Natural killer cell (primary cell): Measurements from ENCODE around the gene SMPDL3A. TPM values are rescaled to one million over a fixed set of nuclear protein-coding genes. Genes with fewer than 3 reads are reported as not detected.
A peak's percentile ranks its signal among the peaks of the same experiment; 100 is the strongest.

Experiments
- ATAC-seq, 3 donors: fragments of 150-1000 bp in 2 of 3; fragments of 200-7000 bp in 1 of 3; cut with Tn5 transposase; 1 replicate in 1 of 3; 2 replicates in 2 of 3; pipeline ENCODE4 v1.10.0; 2021; ENCODE audit warnings: mild to moderate bottlenecking in 2 of 3, moderate library complexity in 2 of 3
- DNase-seq, 2 donors: peaks; one replicate each; pipeline versions ENCODE4 v3.0.0 to v3.0.0-alpha.2; 2013 to 2021; ENCODE audit warnings: mixed read lengths in 1 of 2
- H3K27ac ChIP-seq: one replicate; pipeline ENCODE4 v1.5.1; 2013; ENCODE audit warnings: mild to moderate bottlenecking, low read length
- H3K27me3 ChIP-seq: one replicate; pipeline ENCODE4 v1.6.1; 2013; ENCODE audit warnings: low read length; ENCODE audit not compliant: control insufficient read depth, insufficient read depth
- H3K36me3 ChIP-seq: one replicate; pipeline ENCODE4 v1.6.1; 2013; ENCODE audit warnings: low read length; ENCODE audit not compliant: control insufficient read depth, insufficient read depth
- H3K4me1 ChIP-seq: one replicate; pipeline ENCODE4 v1.6.1; 2013; ENCODE audit warnings: low read length; ENCODE audit not compliant: control insufficient read depth, insufficient read depth
- H3K4me3 ChIP-seq: one replicate; pipeline ENCODE4 v1.5.1; 2013; ENCODE audit warnings: low read length
- H3K9me3 ChIP-seq: one replicate; pipeline ENCODE4 v1.6.1; 2013; ENCODE audit warnings: low read length; ENCODE audit not compliant: control insufficient read depth, insufficient read depth
- H3K27ac Mint-ChIP-seq, 2 donors: one replicate each; pipeline ENCODE4 v1.8.0; 2022; ENCODE audit warnings: mild to moderate bottlenecking in 2 of 2, mixed read lengths in 2 of 2, moderate library complexity in 1 of 2
- H3K27me3 Mint-ChIP-seq, 2 donors: one replicate each; pipeline ENCODE4 v1.8.0; 2022; ENCODE audit warnings: low read depth in 2 of 2, mixed read lengths in 2 of 2
- H3K36me3 Mint-ChIP-seq: one replicate; pipeline ENCODE4 v1.8.0; 2022; ENCODE audit warnings: mixed read lengths
- H3K4me1 Mint-ChIP-seq, 2 donors: one replicate each; pipeline ENCODE4 v1.8.0; 2022; ENCODE audit warnings: mixed read lengths in 2 of 2
- H3K4me3 Mint-ChIP-seq: one replicate; pipeline ENCODE4 v1.8.0; 2022; ENCODE audit warnings: mild to moderate bottlenecking, moderate library complexity, mixed read lengths
- H3K9me3 Mint-ChIP-seq, 2 donors: one replicate each; pipeline ENCODE4 v1.8.0; 2022; ENCODE audit warnings: mixed read lengths in 2 of 2
- CTCF ChIP-seq: fragments of 200-600 bp; IDR thresholded peaks from one replicate; pipeline ENCODE4 v1.8.0; 2022; ENCODE audit warnings: antibody characterized with exemption
- WGBS: methylation state at CpG from one replicate; pipeline ENCODE4 v1.1.7; 2013; ENCODE audit warnings: missing lambda C conversion rate; ENCODE audit not compliant: insufficient coverage; 5-methylcytosine and 5-hydroxymethylcytosine counted together
- intact Hi-C: fragments of 100-400 bp; cut with micrococcal nuclease; formaldehyde crosslinking; loops from one replicate; pipeline ENCODE4 v1.14.2; 2022
- total RNA-seq, 4 donors: library from RNA; stranded (reverse); fragments of 120-200 nt in 1 of 4; gene quantifications; one replicate each; pipeline versions ENCODE4 v1.2.3 to v1.2.4, GENCODE V29; 2013 to 2022

SMPDL3A gene
- total RNA-seq, 3 donors from 2014 or later (not counting 1 experiment from before 2014, with no cell fraction given), result 1.1 to 4.3 (median 3.9) TPM

DNA sequence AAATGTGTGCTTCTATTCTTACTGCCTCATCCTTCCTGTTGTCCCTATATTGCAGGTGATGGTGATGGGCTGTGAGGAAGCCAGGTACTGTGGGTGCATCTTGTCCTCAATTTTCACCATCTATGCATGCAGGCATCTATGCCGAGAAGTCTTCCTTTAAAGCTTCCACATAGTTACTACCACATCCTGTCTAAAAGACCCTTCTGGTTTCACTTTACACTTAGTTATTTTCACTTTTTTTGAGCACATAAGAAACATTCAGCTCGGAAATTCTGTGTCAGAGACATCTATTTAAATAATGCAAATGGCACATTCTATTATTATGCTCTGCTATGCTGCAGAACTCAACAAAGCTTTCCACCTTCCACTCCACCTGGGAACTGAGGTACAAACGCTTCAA lies 37.7 kb upstream of the SMPDL3A start:
- intact Hi-C loops, result no loop called here

DNA sequence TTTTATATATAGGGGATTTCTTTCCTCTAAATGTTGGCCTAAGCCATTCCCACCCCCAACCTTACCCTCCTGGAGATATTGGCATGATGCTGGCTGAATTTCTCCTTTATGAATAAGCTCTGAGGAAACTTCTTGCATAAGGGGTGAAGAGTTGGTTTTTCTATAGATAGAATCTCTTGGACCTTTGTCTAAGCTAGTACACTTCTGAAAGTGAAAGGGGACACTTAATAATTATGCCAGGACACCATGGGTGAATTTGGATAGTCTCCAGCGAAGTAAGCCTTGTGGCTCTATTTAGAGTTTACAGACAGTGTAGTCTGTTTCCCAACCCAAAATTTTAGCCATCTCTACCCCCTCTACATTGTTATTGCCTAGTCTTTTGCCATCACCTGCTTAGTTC lies 36.6 kb upstream of the SMPDL3A start:
- Histone ChIP-seq H3K4me3 (no peak overlapping the region), H3K9me3 (no peaks in the 10 kb centered on the region), H3K36me3 (no peaks in the 10 kb centered on the region), H3K27ac (no peak overlapping the region), H3K4me1 (peaks cover 5% of the 10 kb centered on the region), H3K27me3 (no peaks in the 10 kb centered on the region)
- no peaks in the 10 kb centered on the region for H3K9me3 Mint-ChIP-seq
- WGBS, result 100% methylated on average over 1 of the region's 1 CpG
- intact Hi-C loops, result no loop called here
- DNase-seq (no peak), ATAC-seq (no peak)
- H3K27ac Mint-ChIP-seq, result peak overlapping the region in 1 of 2 donors; percentile 82
- no peak for TF ChIP-seq CTCF
- no peaks in the 10 kb centered on the region for H3K36me3 Mint-ChIP-seq
- H3K27me3 Mint-ChIP-seq, result peaks cover 6 to 7% of the 10 kb centered on the region in 2 donors
- no peak overlapping the region for H3K4me3 Mint-ChIP-seq
- peaks cover 25 to 30% of the 10 kb centered on the region in 2 donors for H3K4me1 Mint-ChIP-seq

More for the DNA sequence above, 37.7 kb upstream of the SMPDL3A start:
- Histone ChIP-seq H3K36me3 (no peaks in the 10 kb centered on the region), H3K27ac (peak overlapping the region; percentile 56), H3K27me3 (no peaks in the 10 kb centered on the region), H3K4me3 (no peak overlapping the region), H3K9me3 (no peaks in the 10 kb centered on the region), H3K4me1 (peaks cover 5% of the 10 kb centered on the region)
- no peaks in the 10 kb centered on the region for H3K9me3 Mint-ChIP-seq
- 15% methylated on average over 3 of the region's 3 CpGs for WGBS
- peak; percentile 69 to 86 (median 80) for ATAC-seq
- H3K27me3 Mint-ChIP-seq, result peaks cover 0 to 1% of the 10 kb centered on the region in 2 donors
- no peak for TF ChIP-seq CTCF
- peak overlapping the region; percentile 71 for H3K4me3 Mint-ChIP-seq
- peaks cover 30 to 34% of the 10 kb centered on the region in 2 donors for H3K4me1 Mint-ChIP-seq
- DNase-seq, result peak in 1 of 2 donors; percentile 25
- peak overlapping the region; percentile 77 to 82 for H3K27ac Mint-ChIP-seq
- no peaks in the 10 kb centered on the region for H3K36me3 Mint-ChIP-seq

DNA sequence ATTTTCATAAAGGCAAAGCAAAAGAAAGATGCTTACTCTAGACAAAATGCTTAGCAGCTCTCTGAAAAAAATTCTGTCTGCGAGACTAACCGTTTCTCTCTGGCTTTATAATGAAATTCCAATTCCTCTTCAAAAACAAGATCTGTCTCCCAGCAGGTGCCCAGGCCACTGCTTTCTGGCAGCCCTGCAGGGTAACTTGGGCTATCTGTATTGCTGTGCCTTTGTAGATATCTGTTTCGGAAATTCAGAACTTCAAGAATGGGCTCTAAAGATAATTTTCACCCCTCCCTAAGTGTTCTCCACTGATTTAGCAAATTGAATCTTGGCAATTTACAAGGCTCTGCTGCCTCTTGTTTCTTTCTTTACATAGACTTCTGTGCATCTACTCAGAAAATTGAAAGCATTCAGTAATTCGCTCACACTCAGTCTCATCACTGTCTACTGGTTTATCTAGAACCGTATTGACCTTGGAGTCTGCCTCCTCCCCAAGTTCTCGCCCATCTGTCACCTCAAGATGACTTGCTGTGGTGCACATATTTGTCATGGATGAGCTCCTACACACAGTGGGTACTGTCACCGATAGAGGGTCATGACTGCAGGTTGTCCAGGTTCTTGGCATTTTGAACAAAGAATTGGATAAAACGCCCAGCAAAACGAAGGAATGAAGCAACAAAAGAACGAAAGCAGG lies 35.9 kb upstream of the SMPDL3A start:
- no peak for ATAC-seq
- no peaks in the 10 kb centered on the region for H3K27me3 ChIP-seq
- H3K4me3 ChIP-seq, result no peak overlapping the region
- Mint-ChIP-seq H3K36me3 (no peaks in the 10 kb centered on the region), H3K4me3 (no peak overlapping the region), H3K27ac (peak overlapping the region in 1 of 2 donors; percentile 29), H3K4me1 (peaks cover 18 to 23% of the 10 kb centered on the region in 2 donors), H3K27me3 (peaks cover 6 to 7% of the 10 kb centered on the region in 2 donors), H3K9me3 (no peaks in the 10 kb centered on the region)
- DNase-seq, result no peak
- no peak overlapping the region for H3K27ac ChIP-seq
- no peaks in the 10 kb centered on the region for H3K9me3 ChIP-seq
- peaks cover 5% of the 10 kb centered on the region for H3K4me1 ChIP-seq
- no peak for TF ChIP-seq CTCF
- intact Hi-C loops, result no loop called here
- 95% methylated on average over 10 of the region's 10 CpGs for WGBS
- no peaks in the 10 kb centered on the region for H3K36me3 ChIP-seq

DNA sequence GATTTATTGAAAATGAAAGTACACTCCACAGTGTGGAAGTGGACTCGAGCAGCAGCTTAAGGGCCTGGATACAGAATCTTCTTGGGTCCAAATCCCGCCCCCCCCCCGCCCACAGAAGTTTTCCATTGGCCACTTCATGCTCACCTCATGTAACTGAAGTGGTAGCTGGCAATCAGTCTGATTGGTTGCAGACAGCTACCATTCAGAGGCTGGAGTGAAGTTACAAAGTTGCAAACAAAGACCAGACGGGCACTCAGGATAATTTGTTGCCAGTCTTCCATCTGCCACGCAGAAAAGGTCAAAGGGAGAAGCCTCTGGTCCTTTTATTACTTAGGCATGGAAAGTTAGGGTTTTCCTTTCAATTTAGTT lies 35.4 kb upstream of the SMPDL3A start:
- no peaks in the 10 kb centered on the region for H3K36me3 Mint-ChIP-seq
- Histone ChIP-seq H3K4me1 (peaks cover 5% of the 10 kb centered on the region), H3K4me3 (no peak overlapping the region), H3K27me3 (no peaks in the 10 kb centered on the region), H3K36me3 (no peaks in the 10 kb centered on the region), H3K9me3 (no peaks in the 10 kb centered on the region), H3K27ac (no peak overlapping the region)
- DNase-seq (no peak), ATAC-seq (no peak)
- 87% methylated on average over 5 of the region's 5 CpGs for WGBS
- no peaks in the 10 kb centered on the region for H3K9me3 Mint-ChIP-seq
- peaks cover 6 to 7% of the 10 kb centered on the region in 2 donors for H3K27me3 Mint-ChIP-seq
- intact Hi-C loops, result no loop called here
- H3K27ac Mint-ChIP-seq, result no peak overlapping the region
- H3K4me1 Mint-ChIP-seq, result peaks cover 17 to 21% of the 10 kb centered on the region in 2 donors
- H3K4me3 Mint-ChIP-seq, result no peak overlapping the region
- no peak for TF ChIP-seq CTCF
